ENCODE data around the gene NR1H2. TPM values are rescaled to one million over a fixed set of nuclear protein-coding genes. Genes with fewer than 3 reads are reported as not detected.
"Not testable (repeated sequence)": the region's sequence is repeated elsewhere in the genome, so short reads cannot be mapped to it uniquely, and the experiment has no call there.

Gene NR1H2
- total and polyA plus RNA-seq, 10 of the 15 experiments (the other 5 are each of a cell fraction or from before 2014, with no cell fraction given), result 0.05 to 54.2 (median 35.1) TPM

DNA sequence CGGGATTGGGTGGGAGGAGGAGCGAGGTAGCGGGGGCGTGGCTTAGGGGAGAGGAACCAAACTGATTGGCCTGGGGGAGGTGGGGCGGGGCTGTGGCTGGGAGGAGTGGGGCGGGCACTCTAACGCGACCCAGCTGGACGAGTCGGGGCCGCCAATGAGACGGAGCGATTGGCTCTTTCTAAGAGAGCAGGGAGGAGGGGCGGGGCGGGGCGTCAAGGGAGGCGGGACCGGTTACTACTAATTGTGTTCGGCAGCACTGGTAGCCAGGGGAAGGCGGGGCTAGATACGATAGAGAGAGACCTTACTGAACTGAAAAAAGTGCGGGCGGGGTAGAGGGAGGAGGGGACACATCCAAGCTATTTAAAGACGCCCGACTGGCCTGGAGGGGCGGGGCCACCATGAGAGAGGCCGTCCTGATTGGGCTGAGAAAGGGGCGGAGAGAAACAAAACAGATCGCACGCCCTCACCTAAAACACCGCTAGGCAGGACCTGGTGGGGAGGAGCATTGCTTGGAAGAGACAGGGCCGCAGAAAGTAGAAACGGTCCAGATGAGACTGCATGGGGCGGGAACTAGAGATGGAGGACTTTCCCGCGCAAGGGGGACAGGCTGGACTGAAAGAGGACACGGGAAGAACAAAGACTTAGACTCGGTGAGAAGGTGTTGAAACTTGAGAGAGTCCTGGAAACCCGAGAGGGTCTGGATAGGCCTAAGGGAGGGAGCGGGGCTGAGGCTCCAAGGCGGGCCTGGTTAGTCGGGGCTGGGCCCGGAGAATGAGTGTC is 46.9 kb upstream of the NR1H2 start, which contains the start of gene KCNC3 (continued):
- no peak for TF ChIP-seq BHLHE40 (IDR thresholded peaks at IDR 0.05; ENCODE audit: borderline replicate concordance in 1 of 2, low read depth in 2 of 2, low read length in 1 of 2)

DNA sequence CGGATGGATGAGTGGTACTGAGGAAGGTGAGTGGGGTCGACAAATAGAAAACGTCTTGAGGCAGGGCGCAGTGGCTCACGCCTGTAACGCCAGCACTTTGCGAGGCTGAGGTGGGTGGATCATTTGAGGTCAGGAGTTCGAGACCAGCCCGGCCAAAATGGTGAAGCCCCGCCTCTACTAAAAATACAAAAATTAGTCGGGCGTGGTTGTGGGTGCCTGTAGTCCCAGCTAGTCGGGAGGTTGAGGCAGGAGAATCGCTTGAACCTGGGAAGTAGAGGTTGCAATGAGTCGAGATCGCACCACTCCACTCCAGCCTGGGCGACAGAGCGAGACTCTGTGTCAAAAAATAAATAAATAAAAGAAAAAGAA is 46.3 kb upstream of the NR1H2 start:
- Histone ChIP-seq H3K4me3 (peak overlapping the region; percentile 66), H3K27me3 (replicated peaks in 1 of 2; ENCODE audit: control insufficient read depth in 2 of 2, insufficient read depth in 2 of 2, low read length in 1 of 2) (peaks cover 2 to 16% of the 10 kb centered on the region in 2 experiments; a peak in 3 of 4 replicates), H3K9ac (ENCODE audit: control insufficient read depth, insufficient read depth, low read length) (peak overlapping the region; percentile 52; the same call in 1 of the 2 replicates), H3K27ac (ENCODE audit: control insufficient read depth, insufficient read depth) (peak overlapping the region; percentile 58), H3K4me2 (ENCODE audit: control insufficient read depth, insufficient read depth) (peak overlapping the region; percentile 95), H3K4me1 (ENCODE audit: control insufficient read depth, insufficient read depth, low read length) (peaks cover 36% of the 10 kb centered on the region)
- TF ChIP-seq SMARCA5 (IDR thresholded peaks at IDR 0.05), result 0 out of 2 replicates have a peak, but pooled peaks have one; percentile 25
- 0 out of 2 replicates have a peak, but pooled peaks have one; percentile 25 for TF ChIP-seq NBN (IDR thresholded peaks at IDR 0.05)
- TF ChIP-seq PML (IDR thresholded peaks at IDR 0.05; ENCODE audit: low read length), result peak; percentile 2; the same call in 1 of the 2 replicates
- TF ChIP-seq IKZF1 (conservative IDR thresholded peaks at IDR 0.05), result peak; percentile 12; the same call in 1 of the 2 replicates
- TF ChIP-seq ZNF217 (IDR thresholded peaks at IDR 0.05), result peak; percentile 69; the same call in 1 of the 2 replicates
- peak; percentile 7; the same call in 1 of the 2 replicates for TF ChIP-seq RUNX3 (IDR thresholded peaks at IDR 0.05; ENCODE audit: low read length)
- 0 out of 2 replicates have a peak, but pooled peaks have one; percentile 27 for TF ChIP-seq ZBED1 (IDR thresholded peaks at IDR 0.05; ENCODE audit: borderline replicate concordance)
- TF ChIP-seq, protein P1, sequence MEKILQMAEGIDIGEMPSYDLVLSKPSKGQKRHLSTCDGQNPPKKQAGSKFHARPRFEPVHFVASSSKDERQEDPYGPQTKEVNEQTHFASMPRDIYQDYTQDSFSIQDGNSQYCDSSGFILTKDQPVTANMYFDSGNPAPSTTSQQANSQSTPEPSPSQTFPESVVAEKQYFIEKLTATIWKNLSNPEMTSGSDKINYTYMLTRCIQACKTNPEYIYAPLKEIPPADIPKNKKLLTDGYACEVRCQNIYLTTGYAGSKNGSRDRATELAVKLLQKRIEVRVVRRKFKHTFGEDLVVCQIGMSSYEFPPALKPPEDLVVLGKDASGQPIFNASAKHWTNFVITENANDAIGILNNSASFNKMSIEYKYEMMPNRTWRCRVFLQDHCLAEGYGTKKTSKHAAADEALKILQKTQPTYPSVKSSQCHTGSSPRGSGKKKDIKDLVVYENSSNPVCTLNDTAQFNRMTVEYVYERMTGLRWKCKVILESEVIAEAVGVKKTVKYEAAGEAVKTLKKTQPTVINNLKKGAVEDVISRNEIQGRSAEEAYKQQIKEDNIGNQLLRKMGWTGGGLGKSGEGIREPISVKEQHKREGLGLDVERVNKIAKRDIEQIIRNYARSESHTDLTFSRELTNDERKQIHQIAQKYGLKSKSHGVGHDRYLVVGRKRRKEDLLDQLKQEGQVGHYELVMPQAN (conservative IDR thresholded peaks at IDR 0.05), result 0 out of 2 replicates have a peak, but pooled peaks have one; percentile 44
- TF ChIP-seq LARP7 (IDR thresholded peaks at IDR 0.05), result 0 out of 2 replicates have a peak, but pooled peaks have one; percentile 43
- TF ChIP-seq EGR1 (IDR thresholded peaks at IDR 0.05; ENCODE audit: borderline replicate concordance in 1 of 2, low read depth in 2 of 2, low read length in 2 of 2), result peak in 1 of 2 experiments; percentile 46; a peak in 1 of 3 replicates
- H4K20me1 ChIP-seq (ENCODE audit: control insufficient read depth, insufficient read depth); H3K9me3 ChIP-seq (replicated peaks; ENCODE audit: control insufficient read depth, insufficient read depth, low read length); H2AFZ ChIP-seq (ENCODE audit: control insufficient read depth, low read depth, low read length); intact Hi-C loops (cut with micrococcal nuclease; ENCODE audit: unreplicated experiment); DNase-seq (ENCODE audit: low read depth, low spot score); BruUV-seq (replicated peaks); H3K79me2 ChIP-seq (ENCODE audit: control insufficient read depth, insufficient read depth, low read length); FAIRE-seq; H3K36me3 ChIP-seq (ENCODE audit: control insufficient read depth in 2 of 2, insufficient read depth in 2 of 2, low read length in 1 of 2); ATAC-seq: not testable (repeated sequence)
- in situ Hi-C loops (cut with MboI), result loop anchor here (25.0 kb wide), 1 partner anchor 1032 kb away; the partner anchor contains the start of genes CLDND2, ETFB and NKG7
- WGBS (ENCODE audit: insufficient coverage, insufficient replicate concordance, low lambda C conversion rate, missing lambda C conversion rate), result 0% methylated on average over 18 of the region's 18 CpGs
- ChIA-PET SMC1A (ENCODE audit: uncharacterized antibody, unreplicated experiment) (interaction anchor here (1.0 to 1.9 kb wide), 4 partner anchors 11 to 28 kb away, joined by 4 to 20 read pairs (median 6); no protein-coding TSS in a partner anchor), CTCF (interaction anchor here (1.0 to 1.2 kb wide), 4 partner anchors 9 to 27 kb away, joined by 3 to 5 read pairs (median 4); no protein-coding TSS in a partner anchor), POLR2A (interaction anchor here (0.6 to 2.1 kb wide), 4 partner anchors 11 to 111 kb away, joined by 3 to 38 read pairs (median 3); no protein-coding TSS in a partner anchor), RAD21 (ENCODE audit: unreplicated experiment) (interaction anchor here (1.0 to 2.1 kb wide), 11 partner anchors 11 to 156 kb away, joined by 3 to 36 read pairs (median 5); no protein-coding TSS in a partner anchor)

Data from GM12878 (cell line).